Measurements from ENCODE around the gene PFKFB4.

- TF ChIP-seq CTCF (IDR thresholded peaks at IDR 0.05; ENCODE audit: low read depth, low read length, poor library complexity, severe bottlenecking) (no peak), EZH2phosphoT487 (IDR thresholded peaks at IDR 0.05; ENCODE audit: borderline replicate concordance, low read length) (no peak)
Measured at GRCh38 chr3:48599509-48600285, 43.1 kb upstream of the PFKFB4 start.
